B cell (primary cell): Measurements from ENCODE around the gene PDZD7. TPM values are rescaled to one million over a fixed set of nuclear protein-coding genes. Genes with fewer than 3 reads are reported as not detected.

Experiments
- ATAC-seq: fragments of 200-7000 bp; cut with Tn5 transposase; one replicate; pipeline ENCODE4 v1.10.0; 2021; ENCODE audit warnings: low read depth, mild to moderate bottlenecking, moderate number of reproducible peaks, moderate library complexity
- CTCF ChIA-PET: fragments of 350-600 bp; sonication (Branson Sonifier 250); formaldehyde crosslinking; loops from one replicate; lab custom pipeline; 2021; ENCODE audit warnings: antibody characterized with exemption, inconsistent platforms; lab: Charles Lee
- POLR2A ChIA-PET: fragments of 350-600 bp; sonication (Branson Sonifier 250); formaldehyde crosslinking; loops from one replicate; lab custom pipeline; 2021; ENCODE audit warnings: antibody characterized with exemption; lab: Charles Lee
- DNase-seq: peaks from one replicate; pipeline ENCODE4 v3.0.0; 2013
- H2AFZ ChIP-seq: 2 replicates; pipeline ENCODE4 v1.6.1; 2012; ENCODE audit warnings: mild to moderate bottlenecking, low read depth, low read length; ENCODE audit not compliant: insufficient read depth, poor library complexity, severe bottlenecking
- H3K27ac ChIP-seq, 2 donors: 1 replicate in 1 of 2; 2 replicates in 1 of 2; pipeline ENCODE4 v1.5.1; 2012 to 2013; ENCODE audit warnings: low read length in 2 of 2, mild to moderate bottlenecking in 2 of 2, moderate library complexity in 1 of 2
- H3K27me3 ChIP-seq, 4 experiments: fragments of 200-600 bp in 1 of 4; sonication (generic) in 1 of 4; replicated peaks in 1 of 4; 1 replicate in 2 of 4; 2 replicates in 2 of 4; pipeline versions ENCODE4 v1.6.1 to v1.7.0; 2013 to 2016; ENCODE audit warnings: low read length in 3 of 4, mild to moderate bottlenecking in 2 of 4, mixed read lengths in 1 of 4, moderate library complexity in 1 of 4; ENCODE audit not compliant: insufficient read depth in 4 of 4, control insufficient read depth in 3 of 4; ENCODE audit errors: control extremely low read depth in 1 of 4
- H3K36me3 ChIP-seq, 2 experiments: replicated peaks in 1 of 2; 1 replicate in 1 of 2; 2 replicates in 1 of 2; pipeline versions ENCODE4 v1.6.1 to v1.7.1; 2013; ENCODE audit warnings: low read length in 1 of 2; ENCODE audit not compliant: insufficient read depth in 2 of 2, control insufficient read depth in 1 of 2; ENCODE audit errors: control extremely low read depth in 1 of 2, extremely low read depth in 1 of 2
- H3K4me1 ChIP-seq, 2 donors: fragments of 200-600 bp in 1 of 2; sonication (generic) in 1 of 2; 1 replicate in 1 of 2; 2 replicates in 1 of 2; pipeline versions ENCODE4 v1.5.1 to v1.6.1; 2013 to 2017; ENCODE audit warnings: low read length in 2 of 2; ENCODE audit not compliant: control insufficient read depth in 2 of 2, insufficient read depth in 2 of 2
- H3K4me2 ChIP-seq: replicated peaks from 2 replicates; pipeline ENCODE3; 2012; ENCODE audit warnings: mild to moderate bottlenecking, low read depth, low read length; ENCODE audit not compliant: poor library complexity, severe bottlenecking
- H3K4me3 ChIP-seq, 5 experiments: fragments of 200-600 bp in 1 of 5; sonication (generic) in 1 of 5; 1 replicate in 3 of 5; 2 replicates in 2 of 5; pipeline versions ENCODE4 v1.5.1 to v1.7.0; 2011 to 2016; ENCODE audit warnings: low read length in 4 of 5, mild to moderate bottlenecking in 4 of 5, low read depth in 2 of 5, control low read depth in 1 of 5, moderate library complexity in 1 of 5; ENCODE audit not compliant: insufficient read depth in 1 of 5; ENCODE audit errors: control extremely low read depth in 1 of 5, extremely low read depth in 1 of 5
- H3K79me2 ChIP-seq: fragments of 200-600 bp; sonication (generic); one replicate; pipeline ENCODE4 v1.6.0; 2016; ENCODE audit warnings: low read length; ENCODE audit not compliant: control insufficient read depth, insufficient read depth
- H3K9ac ChIP-seq: fragments of 200-600 bp; sonication (generic); 2 replicates; pipeline ENCODE4 v1.6.1; 2017; ENCODE audit warnings: mild to moderate bottlenecking, low read length, moderate library complexity
- H3K9me3 ChIP-seq, 3 donors: one replicate each; pipeline versions ENCODE4 v1.6.1 to v1.7.1; 2013; ENCODE audit warnings: low read length in 2 of 3; ENCODE audit not compliant: control insufficient read depth in 2 of 3, insufficient read depth in 1 of 3; ENCODE audit errors: control extremely low read depth in 1 of 3
- H4K20me1 ChIP-seq: 2 replicates; pipeline ENCODE4 v1.6.0; 2012; ENCODE audit warnings: mild to moderate bottlenecking, low read length; ENCODE audit not compliant: insufficient read depth, control insufficient read depth, poor library complexity, severe bottlenecking
- H3K27ac Mint-ChIP-seq: one replicate; pipeline ENCODE4 v1.8.0; 2021; ENCODE audit warnings: mixed read lengths
- H3K27me3 Mint-ChIP-seq: one replicate; pipeline ENCODE4 v1.8.0; 2021; ENCODE audit warnings: mixed read lengths
- H3K4me1 Mint-ChIP-seq: one replicate; pipeline ENCODE4 v1.8.0; 2021; ENCODE audit warnings: mixed read lengths
- H3K4me3 Mint-ChIP-seq: one replicate; pipeline ENCODE4 v1.8.0; 2021; ENCODE audit warnings: mixed read lengths
- H3K9me3 Mint-ChIP-seq: one replicate; pipeline ENCODE4 v1.8.0; 2022; ENCODE audit warnings: mixed read lengths; ENCODE audit not compliant: insufficient read depth
- CTCF ChIP-seq: fragments of 200-600 bp; IDR thresholded peaks from one replicate; pipeline ENCODE4 v1.8.0; 2022; ENCODE audit warnings: antibody characterized with exemption, mild to moderate bottlenecking
- EZH2 ChIP-seq: IDR thresholded peaks from 2 replicates; pipeline ENCODE4 v1.6.1; 2012; ENCODE audit warnings: borderline replicate concordance, low read depth, mild to moderate bottlenecking, moderate library complexity, low read length; ENCODE audit not compliant: insufficient read depth, poor library complexity, severe bottlenecking
- WGBS: methylation state at CpG from one replicate; pipeline ENCODE4 v1.1.5; 2013; ENCODE audit warnings: missing lambda C conversion rate; ENCODE audit not compliant: insufficient coverage; 5-methylcytosine and 5-hydroxymethylcytosine counted together
- intact Hi-C: fragments of 100-400 bp; cut with micrococcal nuclease; formaldehyde crosslinking; loops from one replicate; pipeline ENCODE4 v1.10.0; 2022
- polyA plus RNA-seq: library from polyadenylated mRNA; depleted of rRNA; stranded (reverse); fragments of >200 nt; gene quantifications from 2 replicates; pipeline ENCODE4 v1.2.3, GENCODE V29; 2012
- total RNA-seq, 2 donors: library from RNA; stranded (reverse); fragments of 120-200 nt in 1 of 2; gene quantifications; 1 replicate in 1 of 2; 2 replicates in 1 of 2; pipeline versions ENCODE4 v1.2.3 to v1.2.4, GENCODE V29; 2013 to 2022

PDZD7 gene
- total and polyA plus RNA-seq, 2 donors (not counting 1 experiment from before 2014, with no cell fraction given): 0.64 to 0.69 TPM

- H3K4me1 ChIP-seq: peaks cover 8 to 14% of the 10 kb centered on the region in 2 donors
- H4K20me1 ChIP-seq: no peaks in the 10 kb centered on the region
- POLR2A ChIA-PET: interaction anchor here (0.6 kb wide), 1 partner anchor 43 kb away, joined by 3 read pairs; the partner anchor contains the start of gene SEMA4G
- H2AFZ ChIP-seq: no peak overlapping the region
- peaks cover 16% of the 10 kb centered on the region for H3K4me1 Mint-ChIP-seq
- peak; percentile 83 for TF ChIP-seq CTCF
- TF ChIP-seq EZH2: no peak
- H3K27me3 Mint-ChIP-seq: peaks cover 27% of the 10 kb centered on the region
- H3K9me3 ChIP-seq: no peaks in the 10 kb centered on the region
- no peak overlapping the region for H3K4me3 Mint-ChIP-seq
- ATAC-seq (peak; percentile 86), DNase-seq (peak; percentile 77)
- peaks cover 0 to 32% (median 18%) of the 10 kb centered on the region in 4 experiments for H3K27me3 ChIP-seq
- WGBS: 6% methylated on average over 8 of the region's 14 CpGs
- H3K36me3 ChIP-seq: no peaks in the 10 kb centered on the region
- no peak overlapping the region for H3K27ac Mint-ChIP-seq
- H3K79me2 ChIP-seq: no peaks in the 10 kb centered on the region
- CTCF ChIA-PET: interaction anchor here (0.9 to 2.1 kb wide), 5 partner anchors 9 to 55 kb away, joined by 3 to 16 read pairs (median 4); partner anchors contain the start of gene LZTS2
- no peak overlapping the region for H3K4me3 ChIP-seq
- H3K9ac ChIP-seq: no peak overlapping the region
- intact Hi-C loops: loop anchor here (1.0 to 5.0 kb wide), 3 partner anchors 13 to 340 kb away; partner anchors contain the start of genes LZTS2, PDZD7 and SFXN3
- H3K4me2 ChIP-seq: peak overlapping the region; percentile 27
- H3K27ac ChIP-seq: no peak overlapping the region
- no peaks in the 10 kb centered on the region for H3K9me3 Mint-ChIP-seq
Observed at GRCh38 chr10:101012525-101013364, 18.2 kb downstream of the PDZD7 start.
